Measurements from ENCODE around the gene CHD8.
"Not testable (repeated sequence)": the region's sequence is repeated elsewhere in the genome, so short reads cannot be mapped to it uniquely, and the experiment has no call there.

The CHD8 gene

DNA sequence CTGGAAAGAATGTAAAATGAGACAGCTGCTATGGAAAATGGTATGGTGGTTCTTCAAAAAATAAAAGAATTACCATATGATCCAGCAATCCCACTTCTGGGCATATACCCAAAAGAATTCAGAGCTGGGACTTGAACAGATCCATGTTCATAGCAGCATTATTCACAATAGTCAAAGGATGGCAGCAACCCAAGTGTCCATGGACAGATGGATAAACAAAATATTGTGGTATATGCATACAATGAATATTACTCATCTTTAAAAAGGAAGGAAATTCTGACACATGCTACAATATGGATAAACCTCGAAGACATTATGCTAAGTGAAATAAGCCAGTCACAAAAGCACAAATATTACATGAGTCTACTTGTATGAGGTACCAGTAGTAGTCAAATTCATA is 11.7 kb upstream of the CHD8 start:
- TF ChIP-seq, protein P1, sequence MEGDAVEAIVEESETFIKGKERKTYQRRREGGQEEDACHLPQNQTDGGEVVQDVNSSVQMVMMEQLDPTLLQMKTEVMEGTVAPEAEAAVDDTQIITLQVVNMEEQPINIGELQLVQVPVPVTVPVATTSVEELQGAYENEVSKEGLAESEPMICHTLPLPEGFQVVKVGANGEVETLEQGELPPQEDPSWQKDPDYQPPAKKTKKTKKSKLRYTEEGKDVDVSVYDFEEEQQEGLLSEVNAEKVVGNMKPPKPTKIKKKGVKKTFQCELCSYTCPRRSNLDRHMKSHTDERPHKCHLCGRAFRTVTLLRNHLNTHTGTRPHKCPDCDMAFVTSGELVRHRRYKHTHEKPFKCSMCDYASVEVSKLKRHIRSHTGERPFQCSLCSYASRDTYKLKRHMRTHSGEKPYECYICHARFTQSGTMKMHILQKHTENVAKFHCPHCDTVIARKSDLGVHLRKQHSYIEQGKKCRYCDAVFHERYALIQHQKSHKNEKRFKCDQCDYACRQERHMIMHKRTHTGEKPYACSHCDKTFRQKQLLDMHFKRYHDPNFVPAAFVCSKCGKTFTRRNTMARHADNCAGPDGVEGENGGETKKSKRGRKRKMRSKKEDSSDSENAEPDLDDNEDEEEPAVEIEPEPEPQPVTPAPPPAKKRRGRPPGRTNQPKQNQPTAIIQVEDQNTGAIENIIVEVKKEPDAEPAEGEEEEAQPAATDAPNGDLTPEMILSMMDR (IDR thresholded peaks at IDR 0.05; ENCODE audit: low read depth, low read length, missing control alignments), result no peak
- H3K4me3 ChIP-seq (ENCODE audit: low read depth, low read length), result no peak overlapping the region
- no peak for DNase-seq (ENCODE audit: low read depth)

DNA sequence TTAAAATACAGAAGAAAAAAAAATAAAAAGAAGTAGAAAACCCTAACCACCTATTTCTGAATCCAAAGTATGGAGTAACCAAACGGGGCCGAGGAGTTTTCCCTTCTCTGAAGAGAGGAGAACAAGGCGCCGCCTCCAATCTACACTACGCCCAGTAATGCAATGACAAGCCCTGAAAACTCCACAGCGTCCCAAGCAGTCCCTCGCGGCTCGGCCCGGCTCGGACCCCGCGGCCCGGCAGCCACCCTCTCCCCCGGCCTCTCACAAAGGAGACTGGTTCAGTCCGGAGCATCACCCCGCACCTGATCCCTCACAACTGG is 371 bp downstream of the CHD8 start:
- TF ChIP-seq, protein P1 (IDR thresholded peaks at IDR 0.05; ENCODE audit: low read depth, low read length, missing control alignments), result no peak
- H3K4me3 ChIP-seq (ENCODE audit: low read depth, low read length), result peak overlapping the region; percentile 98
- no peak for DNase-seq (ENCODE audit: low read depth)

DNA sequence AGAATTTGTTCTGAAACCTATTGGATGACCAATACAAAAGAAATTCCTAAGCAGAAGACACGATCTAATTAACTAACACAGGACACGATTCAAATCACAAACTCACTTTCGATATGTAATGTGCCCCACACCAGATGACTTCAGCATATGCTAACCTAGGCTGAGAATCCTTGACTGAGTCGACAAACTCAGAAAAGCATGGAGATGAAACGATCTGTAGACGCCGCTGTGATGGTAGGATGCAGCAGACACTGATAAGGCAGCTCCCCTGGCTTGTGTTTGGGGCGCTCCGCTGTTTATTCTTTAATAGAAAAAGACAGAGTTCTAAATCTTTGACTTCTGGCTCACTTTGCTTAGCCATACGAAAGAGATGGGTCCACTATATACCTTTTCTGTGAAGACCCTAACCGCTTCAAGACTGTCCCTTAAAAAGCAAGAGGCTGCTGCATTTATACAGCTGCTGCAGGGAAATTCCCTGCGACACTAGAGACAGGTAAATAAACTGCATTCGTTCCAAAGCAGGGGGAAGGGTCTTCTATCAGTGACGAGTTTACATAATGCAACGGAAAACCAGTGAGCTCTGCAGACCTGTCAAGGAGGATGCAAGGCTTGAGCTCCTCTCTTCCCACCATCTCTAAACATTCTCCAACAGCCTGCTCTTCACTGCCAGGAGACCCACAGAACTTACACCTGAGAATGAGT is 929 bp downstream of the CHD8 start:
- TF ChIP-seq, protein P1 (IDR thresholded peaks at IDR 0.05; ENCODE audit: low read depth, low read length, missing control alignments), result no peak
- peak overlapping the region; percentile 98 for H3K4me3 ChIP-seq (ENCODE audit: low read depth, low read length)
- DNase-seq (ENCODE audit: low read depth), result no peak

DNA sequence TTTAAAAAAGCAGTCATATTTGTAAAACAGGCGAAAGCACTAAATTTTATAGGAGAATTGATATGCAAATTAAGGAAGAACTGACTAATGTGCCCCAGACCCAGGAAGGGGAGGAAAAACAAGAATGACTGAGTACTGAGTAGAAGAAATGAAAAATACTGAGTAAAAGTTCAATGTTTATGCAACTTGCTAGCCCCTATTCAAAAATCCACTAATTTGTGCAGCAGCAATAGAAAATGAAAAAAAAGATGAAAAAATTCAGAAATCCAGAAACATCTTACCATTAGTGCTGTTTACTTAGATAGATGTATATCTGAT is 6.1 kb downstream of the CHD8 start:
- no peak for DNase-seq (ENCODE audit: low read depth)
- H3K4me3 ChIP-seq (ENCODE audit: low read depth, low read length), result no peak overlapping the region
- TF ChIP-seq, protein P1 (IDR thresholded peaks at IDR 0.05; ENCODE audit: low read depth, low read length, missing control alignments), result no peak

DNA sequence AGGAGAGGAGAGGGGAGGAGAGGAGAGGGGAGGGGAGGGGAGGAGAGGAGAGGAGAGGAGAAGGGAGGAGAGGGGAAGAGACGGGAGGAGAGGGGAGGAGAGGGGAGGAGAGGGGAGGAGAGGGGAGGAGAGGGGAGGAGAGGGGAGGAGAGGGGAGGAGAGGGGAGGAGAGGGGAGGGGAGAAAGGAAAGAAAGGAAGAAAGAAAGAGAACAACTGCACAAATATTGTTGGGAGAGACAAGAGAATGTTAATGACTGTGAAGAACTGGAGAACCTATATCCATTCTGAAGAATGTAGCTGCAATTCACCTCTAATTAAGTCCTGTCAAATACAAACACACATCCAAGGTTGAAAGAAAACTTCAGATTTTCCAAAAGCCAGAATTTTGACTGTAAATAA is 13.3 kb downstream of the CHD8 start:
- H3K4me3 ChIP-seq (ENCODE audit: low read depth, low read length); DNase-seq (ENCODE audit: low read depth): not testable (repeated sequence)

DNA sequence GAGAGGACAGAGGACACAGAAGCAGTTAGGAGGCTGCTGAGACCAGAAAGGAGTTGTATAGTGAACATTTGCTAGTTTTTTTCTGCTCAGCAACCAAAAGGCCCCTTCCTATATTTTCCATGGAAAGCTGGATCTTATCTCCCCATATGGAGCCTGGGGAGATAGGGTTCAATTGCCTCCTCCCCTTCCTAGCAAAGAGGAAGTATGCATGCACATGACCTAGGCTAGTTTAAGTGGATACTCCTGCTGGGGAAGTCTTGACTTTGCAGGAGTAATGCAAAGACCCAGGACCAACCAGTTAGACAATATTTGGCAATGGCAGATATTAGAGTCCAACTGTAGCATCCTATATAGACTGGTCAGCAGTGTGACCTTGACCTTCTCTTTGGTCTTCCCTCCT is 15.1 kb downstream of the CHD8 start:
- TF ChIP-seq, protein P1 (IDR thresholded peaks at IDR 0.05; ENCODE audit: low read depth, low read length, missing control alignments), result no peak
- no peak overlapping the region for H3K4me3 ChIP-seq (ENCODE audit: low read depth, low read length)
- no peak for DNase-seq (ENCODE audit: low read depth)

DNA sequence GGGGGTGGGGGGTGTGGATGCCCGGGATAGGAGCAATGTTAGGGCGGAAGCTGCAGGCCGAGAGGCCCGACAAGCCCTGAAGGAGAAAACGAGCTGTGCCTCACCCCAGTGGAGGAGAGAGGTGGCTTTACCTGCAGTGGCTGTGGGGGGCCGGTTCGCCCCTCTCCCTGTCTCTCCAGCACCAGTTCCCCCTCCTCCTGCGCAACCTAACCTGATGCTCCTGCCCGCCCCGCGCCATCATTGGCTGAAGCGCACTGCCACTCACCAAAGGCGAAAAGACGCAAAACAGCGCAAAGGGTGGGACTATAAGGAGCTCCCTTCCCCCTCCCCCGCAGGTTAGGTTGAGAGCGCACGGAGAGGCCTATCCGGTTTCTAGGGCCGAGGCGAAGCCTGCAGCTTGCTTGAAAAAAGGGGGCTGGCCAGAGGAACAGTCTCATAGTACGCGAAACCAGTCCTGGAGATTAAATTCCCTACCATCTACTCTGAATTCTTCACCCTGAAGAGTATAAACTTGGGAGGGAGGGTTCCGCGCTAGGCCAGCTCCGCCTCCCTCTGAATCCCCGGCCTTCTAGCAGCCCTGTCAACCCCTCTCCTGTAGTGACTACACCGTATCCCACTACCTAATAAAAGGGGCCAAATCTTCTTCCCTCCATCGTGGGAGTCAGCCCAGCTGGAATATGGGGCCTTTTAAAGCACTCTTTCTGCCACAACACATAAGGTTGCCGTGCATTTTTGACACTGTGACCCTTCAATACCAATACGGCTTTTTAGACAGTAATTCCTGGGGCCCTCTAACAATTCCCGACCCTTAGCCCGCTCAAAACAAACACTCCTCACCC is 18.6 kb downstream of the CHD8 start:
- H3K4me3 ChIP-seq (ENCODE audit: low read depth, low read length), result peak overlapping the region; percentile 65
- peak; percentile 98 for DNase-seq (ENCODE audit: low read depth)
- TF ChIP-seq, protein P1 (IDR thresholded peaks at IDR 0.05; ENCODE audit: low read depth, low read length, missing control alignments), result no peak
